GM12892 (cell line): Measurements from ENCODE around the gene TET2.

ENCODE experiments used
- POLR2A ChIP-seq: IDR thresholded peaks from 2 replicates; pipeline ENCODE4 v1.6.1; 2011; ENCODE audit warnings: low read depth, low read length, control low read depth
- POLR2AphosphoS5 ChIP-seq: IDR thresholded peaks from 2 replicates; pipeline ENCODE4 v1.6.1; 2011; ENCODE audit warnings: low read depth, low read length, control low read depth

DNA sequence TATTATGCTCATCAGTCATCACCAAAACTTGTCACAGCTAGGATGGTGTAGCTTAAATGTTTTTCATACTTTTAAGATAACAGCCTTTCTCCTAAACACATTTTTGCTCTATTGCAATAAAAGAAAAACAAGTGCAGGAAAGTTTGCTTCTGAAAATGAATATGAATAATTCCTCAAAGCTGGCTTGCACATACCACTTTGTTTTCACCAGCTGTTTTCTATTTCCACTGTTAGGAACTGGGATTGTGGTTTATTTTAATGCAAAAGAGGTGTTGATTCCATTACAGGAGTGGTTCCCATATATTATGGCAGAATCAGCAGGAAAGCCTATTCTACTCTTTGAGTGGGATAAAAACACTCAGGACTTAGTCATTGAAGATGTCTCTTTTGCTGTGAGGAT, 181.3 kb downstream of the TET2 start:
- TF ChIP-seq POLR2A: no peak
- no peak for TF ChIP-seq POLR2AphosphoS5
